ENCODE data around the gene NELFB. TPM values are rescaled to one million over a fixed set of nuclear protein-coding genes. Genes with fewer than 3 reads are reported as not detected.

Gene NELFB
- total and polyA plus RNA-seq, 2 of the 4 experiments (the other 2 are of a cell fraction), result 36.9 to 66.0 TPM

DNA sequence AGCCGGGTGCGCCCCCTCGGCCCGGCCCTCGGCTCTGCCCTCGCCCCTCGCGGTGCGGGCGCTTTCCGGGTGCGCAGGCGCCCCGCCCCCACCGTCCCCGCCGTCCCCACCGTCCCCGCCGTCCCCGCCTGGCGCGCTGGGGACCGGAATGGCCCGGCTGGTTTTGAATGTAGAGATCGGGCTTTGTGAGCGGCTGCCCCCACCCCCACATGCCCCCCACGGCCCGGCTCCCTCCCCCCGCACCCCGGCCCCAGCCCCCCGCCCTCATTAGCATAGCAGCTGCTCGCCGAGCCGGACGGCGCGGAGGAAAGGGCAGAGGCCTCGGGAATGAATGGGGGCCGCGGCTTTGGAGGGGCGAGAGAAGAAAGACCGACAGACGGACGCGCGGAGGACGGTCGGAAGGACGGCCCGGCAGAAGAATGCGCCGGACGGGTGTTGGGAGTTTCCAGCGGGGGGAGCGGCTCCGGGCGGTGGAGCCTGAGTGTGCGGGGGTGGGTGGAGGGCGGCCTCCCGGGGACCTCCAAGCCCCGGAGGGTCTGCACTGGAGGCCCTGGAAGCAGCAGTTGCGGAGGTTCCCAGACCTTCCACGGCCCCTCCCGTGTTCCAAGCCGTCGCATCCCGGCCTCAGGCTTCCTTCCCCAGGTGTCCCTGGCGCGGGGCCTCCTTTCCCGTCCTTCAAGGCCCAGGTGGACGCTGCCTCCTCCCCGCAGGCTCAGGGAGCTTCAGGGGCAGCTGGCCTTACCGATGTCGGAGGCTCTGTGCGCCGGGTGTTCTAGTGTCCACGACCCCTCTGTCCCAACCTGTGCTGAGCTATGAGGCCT, 40.9 kb downstream of the NELFB start:
- H3K9ac ChIP-seq (ENCODE audit: low read depth, low read length), result no peak overlapping the region
- ATAC-seq (ENCODE audit: low read depth) (no peak; the same call in 1 of the 2 replicates), DNase-seq (no peak)
- intact Hi-C loops (cut with micrococcal nuclease), result loop anchor here (2.0 kb wide), 1 partner anchor 149 kb away; no protein-coding TSS in a partner anchor
- no peaks in the 10 kb centered on the region for H3K9me1 ChIP-seq (ENCODE audit: insufficient read depth, low read length)
- no peak for TF ChIP-seq CHD1 (IDR thresholded peaks at IDR 0.05; ENCODE audit: low read depth, low read length)
- TF ChIP-seq RFX5 (IDR thresholded peaks at IDR 0.05; ENCODE audit: low read depth, low read length), result no peak
- no peak for TF ChIP-seq BHLHE40 (IDR thresholded peaks at IDR 0.05; ENCODE audit: low read depth, low read length)
- no peak for TF ChIP-seq ELK1 (IDR thresholded peaks at IDR 0.05; ENCODE audit: borderline replicate concordance, low read depth, low read length)
- no peak for TF ChIP-seq SMC3 (IDR thresholded peaks at IDR 0.05; ENCODE audit: low read depth, low read length)
- no peak for TF ChIP-seq RAD21 (IDR thresholded peaks at IDR 0.05; ENCODE audit: low read length)
- TF ChIP-seq NFE2L2 (IDR thresholded peaks at IDR 0.05; ENCODE audit: low read depth, low read length), result no peak
- TF ChIP-seq FOS (IDR thresholded peaks at IDR 0.05; ENCODE audit: low read depth, low read length), result no peak
- TF ChIP-seq MAZ (IDR thresholded peaks at IDR 0.05; ENCODE audit: borderline replicate concordance, low read depth, low read length), result no peak
- ChIA-PET CTCF (no interaction called here), POLR2A (ENCODE audit: unreplicated experiment) (no interaction called here)
- H3K23ac ChIP-seq (ENCODE audit: low read depth, low read length), result no peak overlapping the region
- no peak overlapping the region for H3K4ac ChIP-seq (ENCODE audit: low read depth, low read length)
- no peak overlapping the region for H2BK15ac ChIP-seq (ENCODE audit: low read depth, low read length)
- H4K5ac ChIP-seq (ENCODE audit: low read depth, low read length), result no peak overlapping the region
- H3K36me3 ChIP-seq (ENCODE audit: control insufficient read depth, insufficient read depth, low read length), result no peaks in the 10 kb centered on the region
- BruUV-seq (replicated peaks), result no TSS peak
- 24% methylated on average over 29 of the region's 78 CpGs; no CpG with 5 or more reads in 1 of the 2 experiments for WGBS, 2 experiments (ENCODE audit: extremely low coverage in 2 of 2, insufficient read length in 1 of 2)
- H3K4me2 ChIP-seq (ENCODE audit: low read depth, low read length), result no peak overlapping the region; the same call in 1 of the 2 replicates
- H2AK9ac ChIP-seq (replicated peaks; ENCODE audit: low read depth, low read length, poor library complexity), result no peak overlapping the region
- no peak overlapping the region for H2BK120ac ChIP-seq (ENCODE audit: low read depth, low read length)
- no peaks in the 10 kb centered on the region for H3K4me1 ChIP-seq (ENCODE audit: control insufficient read depth, insufficient read depth, low read length)
- H4K8ac ChIP-seq (ENCODE audit: low read depth in 2 of 2, low read length in 2 of 2), result no peak overlapping the region
- no peaks in the 10 kb centered on the region for H3K79me1 ChIP-seq (ENCODE audit: low read depth in 1 of 2, low read length in 2 of 2)
- no peak overlapping the region for H3K18ac ChIP-seq (ENCODE audit: low read depth, low read length)
- no peaks in the 10 kb centered on the region for H4K20me1 ChIP-seq (ENCODE audit: insufficient read depth, low read length)
- no peak overlapping the region for H3K14ac ChIP-seq (replicated peaks; ENCODE audit: low read depth, low read length)
- H2BK5ac ChIP-seq (ENCODE audit: low read depth, low read length, poor library complexity, severe bottlenecking), result no peak overlapping the region
- H2AFZ ChIP-seq (replicated peaks; ENCODE audit: low read length, poor library complexity), result peak overlapping the region; percentile 76
- H3K9me3 ChIP-seq (ENCODE audit: control insufficient read depth, insufficient read depth, low read length), result peaks cover 5% of the 10 kb centered on the region; the same call in 1 of the 2 replicates
- no peak overlapping the region for H3K56ac ChIP-seq (ENCODE audit: extremely low read depth, insufficient read depth, low read length)
- peaks cover 33% of the 10 kb centered on the region for H3K27me3 ChIP-seq (ENCODE audit: control insufficient read depth, insufficient read depth, low read length)
- in situ Hi-C loops (cut with MboI; ENCODE audit: low sequenced_read_pairs), result no loop called here
- dilution Hi-C loops (cut with HindIII; ENCODE audit: low sequenced_read_pairs, unreplicated experiment), result no loop called here
- H3K27ac ChIP-seq (ENCODE audit: insufficient read depth, low read length), result no peak overlapping the region
- no peak overlapping the region for H2BK20ac ChIP-seq (ENCODE audit: low read depth, low read length)
- no peak overlapping the region for H4K91ac ChIP-seq (ENCODE audit: insufficient read depth, low read depth, low read length)
- peak overlapping the region; percentile 39 for H3K4me3 ChIP-seq (ENCODE audit: insufficient read depth, low read depth, low read length)
- no peak overlapping the region for H2AK5ac ChIP-seq (ENCODE audit: low read depth, low read length)

Measured in IMR-90 (cell line).